GM12892 (cell line): ENCODE data around the gene ABCC5.

ENCODE experiments used
- POLR2A ChIP-seq: IDR thresholded peaks from 2 replicates; pipeline ENCODE4 v1.6.1; 2011; ENCODE audit warnings: low read depth, low read length, control low read depth
- POLR2AphosphoS5 ChIP-seq: IDR thresholded peaks from 2 replicates; pipeline ENCODE4 v1.6.1; 2011; ENCODE audit warnings: low read depth, low read length, control low read depth

- TF ChIP-seq POLR2A (peak; percentile 96), POLR2AphosphoS5 (peak; percentile 87)
Observed at GRCh38 chr3:183884427-183885296, 133.0 kb downstream of the ABCC5 start, which contains the start of gene PARL.
